Heart left ventricle (tissue), 13 donors: Measurements from ENCODE around the gene HIBCH.

Experiments used
- POLR2A ChIP-seq, 2 donors: fragments of 450-650 bp; IDR thresholded peaks; one replicate each; pipeline ENCODE4 v1.6.1; 2017; ENCODE audit warnings: antibody characterized with exemption in 2 of 2, mild to moderate bottlenecking in 2 of 2, moderate library complexity in 2 of 2
- TF ChIP-seq, protein P1 (sequence below), 12 donors: fragments of 200-600 bp; sonication (generic) in 4 of 12; IDR thresholded peaks; one replicate each; pipeline versions ENCODE4 v1.5.0 to v1.8.0; 2018 to 2022; ENCODE audit warnings: antibody characterized with exemption in 12 of 12, mild to moderate bottlenecking in 5 of 12
- donor health status: ischemic (EF 13 %, LVEDD 7.1; RV severe dilation, severe dysfunction).
- donor health status: DM: no; HTN: yes; CAD: no.
- donor health status: DM: no; HTN: no; CAD: no.
- donor health status: ischemic (EF 25% LVEDD 6.9; RV normal size, moderate dysfunction).
- donor health status: ischemic (EF 25% LVEDD 5.7; RV mildly dilated, moderate dysfunction).
- donor health status: ischemic (EF 35%, LVEDD 5.7; RV mildly dilated, moderate dysfunction).
- donor health status: nonischemic (EF 11% LVEDD 7.7; RV severe dilation, severe dysfunction).
- donor health status: DM: yes; HTN: yes; CAD: no.
- donor health status: PGD.
- donor health status: ischemic (EF 29% LVEDD 5.4; RV normal size, mild dysfunction).
- donor health status: nonischemic (EF 23%, LVEDD 6.1; RV moderate dilation, normal function).

DNA sequence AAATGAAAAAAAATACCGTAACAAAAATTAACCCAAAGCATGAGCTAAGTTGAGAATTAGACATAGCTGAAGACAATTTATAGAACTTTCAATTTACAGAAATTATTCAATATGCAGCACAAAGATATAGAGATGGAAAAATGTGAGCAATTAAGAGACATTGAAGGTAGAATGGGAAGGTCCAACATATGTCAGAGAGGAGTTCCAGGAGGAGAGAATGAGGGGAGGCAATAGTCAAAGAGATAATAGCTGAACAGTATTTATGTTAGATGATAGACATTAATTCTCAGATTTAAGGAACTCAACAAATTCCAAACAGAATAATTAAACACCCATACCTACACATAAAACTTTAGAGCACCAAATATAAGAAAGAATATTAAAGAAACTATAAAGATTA is 154.1 kb downstream of the HIBCH start:
- TF ChIP-seq, protein P1, sequence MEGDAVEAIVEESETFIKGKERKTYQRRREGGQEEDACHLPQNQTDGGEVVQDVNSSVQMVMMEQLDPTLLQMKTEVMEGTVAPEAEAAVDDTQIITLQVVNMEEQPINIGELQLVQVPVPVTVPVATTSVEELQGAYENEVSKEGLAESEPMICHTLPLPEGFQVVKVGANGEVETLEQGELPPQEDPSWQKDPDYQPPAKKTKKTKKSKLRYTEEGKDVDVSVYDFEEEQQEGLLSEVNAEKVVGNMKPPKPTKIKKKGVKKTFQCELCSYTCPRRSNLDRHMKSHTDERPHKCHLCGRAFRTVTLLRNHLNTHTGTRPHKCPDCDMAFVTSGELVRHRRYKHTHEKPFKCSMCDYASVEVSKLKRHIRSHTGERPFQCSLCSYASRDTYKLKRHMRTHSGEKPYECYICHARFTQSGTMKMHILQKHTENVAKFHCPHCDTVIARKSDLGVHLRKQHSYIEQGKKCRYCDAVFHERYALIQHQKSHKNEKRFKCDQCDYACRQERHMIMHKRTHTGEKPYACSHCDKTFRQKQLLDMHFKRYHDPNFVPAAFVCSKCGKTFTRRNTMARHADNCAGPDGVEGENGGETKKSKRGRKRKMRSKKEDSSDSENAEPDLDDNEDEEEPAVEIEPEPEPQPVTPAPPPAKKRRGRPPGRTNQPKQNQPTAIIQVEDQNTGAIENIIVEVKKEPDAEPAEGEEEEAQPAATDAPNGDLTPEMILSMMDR (IDR thresholded peaks at IDR 0.05): no peak
- TF ChIP-seq POLR2A (IDR thresholded peaks at IDR 0.05): no peak
